ENCODE data around the gene DCK.

GRCh38 chr4:70994387-70995099 lies 1.1 kb downstream of the DCK start:
- TF ChIP-seq CTCF (conservative IDR thresholded peaks at IDR 0.05; ENCODE audit: low read length) (peak; percentile 44), EZH2phosphoT487 (IDR thresholded peaks at IDR 0.05; ENCODE audit: borderline replicate concordance, low read depth, low read length) (no peak)
